CD4-positive, alpha-beta T cell treated with Interleukin-2 at 100 ng/mL for 4 hours (primary cell): Measurements from ENCODE around the gene SLC6A6.

Experiments
- DNase-seq: peaks from one replicate; pipeline ENCODE4 v3.0.0-alpha.2; 2020; ENCODE audit warnings: low spot score

SLC6A6 gene

GRCh38 chr3:14470461-14470860 is 68.1 kb downstream of the SLC6A6 start:
- DNase-seq: no peak

- DNase-seq: no peak
Measured at GRCh38 chr3:14471016-14471415, 68.6 kb downstream of the SLC6A6 start.

GRCh38 chr3:14471690-14472089 is 69.3 kb downstream of the SLC6A6 start:
- no peak for DNase-seq

- DNase-seq: no peak
Measured at GRCh38 chr3:14472471-14473351, 70.3 kb downstream of the SLC6A6 start.

GRCh38 chr3:14473411-14473891 is 71.0 kb downstream of the SLC6A6 start:
- no peak for DNase-seq

- no peak for DNase-seq
Measured at GRCh38 chr3:14474363-14475081, 72.1 kb downstream of the SLC6A6 start.

GRCh38 chr3:14475621-14476020 is 73.2 kb downstream of the SLC6A6 start:
- no peak for DNase-seq

GRCh38 chr3:14476583-14477265 is 74.3 kb downstream of the SLC6A6 start:
- no peak for DNase-seq

- DNase-seq: no peak
Measured at GRCh38 chr3:14477311-14477935, 75.0 kb downstream of the SLC6A6 start.

- DNase-seq: no peak
Measured at GRCh38 chr3:14478956-14479550, 76.6 kb downstream of the SLC6A6 start.

GRCh38 chr3:14479591-14479990 is 77.2 kb downstream of the SLC6A6 start:
- DNase-seq: no peak

- no peak for DNase-seq
Measured at GRCh38 chr3:14480207-14481017, 78.0 kb downstream of the SLC6A6 start.

- no peak for DNase-seq
Measured at GRCh38 chr3:14481018-14481645, 78.7 kb downstream of the SLC6A6 start.

- no peak for DNase-seq
Measured at GRCh38 chr3:14481646-14482036, 79.2 kb downstream of the SLC6A6 start.

GRCh38 chr3:14482271-14482721 is 79.9 kb downstream of the SLC6A6 start:
- DNase-seq: no peak

GRCh38 chr3:14483286-14483685 is 80.9 kb downstream of the SLC6A6 start:
- DNase-seq: no peak

- DNase-seq: no peak
Measured at GRCh38 chr3:14484741-14485140, 82.3 kb downstream of the SLC6A6 start.

GRCh38 chr3:14485981-14486380 is 83.6 kb downstream of the SLC6A6 start:
- DNase-seq: no peak

- no peak for DNase-seq
Measured at GRCh38 chr3:14486460-14486859, 84.1 kb downstream of the SLC6A6 start.

GRCh38 chr3:14487086-14487485 is 84.7 kb downstream of the SLC6A6 start:
- no peak for DNase-seq
